ENCODE results near the gene THSD4. TPM values are rescaled to one million over a fixed set of nuclear protein-coding genes. Genes with fewer than 3 reads are reported as not detected.
A peak's percentile ranks its signal among the peaks of the same experiment; 100 is the strongest.

The THSD4 gene
- total RNA-seq, 4 donors from 2014 or later, result 2.7 to 49.2 (median 15.8) TPM

DNA sequence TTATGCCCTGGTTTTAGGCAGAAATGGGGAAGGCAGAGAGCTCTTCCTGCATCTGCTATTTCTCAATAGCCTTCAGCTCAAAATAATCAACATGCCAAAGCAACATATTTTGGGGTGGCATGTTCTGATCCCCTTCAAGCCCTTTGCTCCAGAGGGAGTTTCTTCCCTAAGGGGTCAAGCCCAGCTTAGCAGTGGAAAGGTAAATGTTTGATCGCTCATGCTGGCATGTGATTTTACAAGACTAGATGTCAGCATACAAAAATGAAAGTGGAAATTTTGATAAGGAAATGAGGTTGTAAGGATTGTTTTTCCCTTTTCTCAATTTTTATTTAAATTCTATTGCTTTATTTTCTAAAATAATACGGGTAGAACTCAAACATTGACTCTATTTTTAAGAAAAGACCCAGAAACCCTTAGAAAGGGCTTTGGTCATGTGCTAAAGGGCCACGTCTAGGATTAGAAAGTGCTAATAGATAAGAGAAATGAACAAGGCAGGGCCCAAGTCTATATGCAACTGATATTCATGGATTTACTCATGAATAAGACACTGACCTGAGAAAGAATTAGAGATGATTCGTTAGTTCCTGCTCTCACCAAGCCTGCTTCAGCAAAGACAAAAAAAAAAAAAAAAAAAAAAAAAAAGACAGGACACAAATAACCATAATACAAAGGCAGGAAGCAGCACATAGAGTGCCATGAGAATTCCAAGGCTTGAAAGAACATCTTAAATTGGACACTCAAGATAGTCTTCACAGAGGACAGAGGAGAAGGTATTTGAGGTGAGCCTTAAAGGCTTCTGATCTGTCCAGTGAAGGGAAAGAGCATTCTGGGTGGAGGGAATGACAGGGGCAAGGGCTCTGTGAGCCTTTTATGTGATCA, 640.1 kb downstream of the THSD4 start:
- ATAC-seq (ENCODE audit: low FRiP score) (no peak), DNase-seq (ENCODE audit: low spot score) (no peak)
- TF ChIP-seq CTCF (IDR thresholded peaks at IDR 0.05), result no peak

DNA sequence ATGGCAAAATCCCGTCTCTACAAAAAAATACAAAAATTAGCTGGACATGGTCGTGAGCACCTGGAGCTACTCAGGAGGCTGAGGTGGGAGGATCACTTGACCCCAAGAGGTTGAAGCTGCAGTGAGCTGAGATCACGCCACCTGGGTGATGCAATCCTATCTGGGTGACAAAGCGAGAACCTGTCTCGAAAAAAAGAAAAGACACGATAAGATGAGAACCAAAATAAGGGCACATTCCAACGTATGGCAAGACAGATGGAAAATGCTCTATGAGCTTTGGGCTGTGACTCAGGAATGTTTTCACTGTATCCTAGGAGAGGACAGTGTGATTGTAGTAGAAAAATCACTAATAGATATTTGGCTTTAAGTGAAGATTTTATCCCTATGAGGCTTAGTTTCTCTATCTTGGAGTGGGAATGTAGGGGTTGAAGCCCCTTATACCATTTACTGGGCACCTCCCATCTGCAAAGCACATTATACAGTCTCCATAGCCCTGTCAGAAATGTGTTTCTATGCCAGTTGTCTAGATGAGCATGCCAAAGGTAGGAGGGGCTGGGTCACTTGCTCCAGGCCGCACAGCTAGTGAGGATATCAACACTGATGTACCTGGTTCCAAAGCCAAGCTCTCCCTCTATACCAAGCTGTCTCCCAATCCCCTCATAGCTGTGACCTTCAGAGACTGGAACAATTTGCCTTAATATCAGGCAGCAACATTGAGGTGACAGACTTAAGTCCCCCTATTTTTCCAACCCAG, 641.5 kb downstream of the THSD4 start:
- no peak for ATAC-seq (ENCODE audit: low FRiP score)
- no peak for TF ChIP-seq CTCF (IDR thresholded peaks at IDR 0.05)
- no peak for DNase-seq (ENCODE audit: low spot score)

DNA sequence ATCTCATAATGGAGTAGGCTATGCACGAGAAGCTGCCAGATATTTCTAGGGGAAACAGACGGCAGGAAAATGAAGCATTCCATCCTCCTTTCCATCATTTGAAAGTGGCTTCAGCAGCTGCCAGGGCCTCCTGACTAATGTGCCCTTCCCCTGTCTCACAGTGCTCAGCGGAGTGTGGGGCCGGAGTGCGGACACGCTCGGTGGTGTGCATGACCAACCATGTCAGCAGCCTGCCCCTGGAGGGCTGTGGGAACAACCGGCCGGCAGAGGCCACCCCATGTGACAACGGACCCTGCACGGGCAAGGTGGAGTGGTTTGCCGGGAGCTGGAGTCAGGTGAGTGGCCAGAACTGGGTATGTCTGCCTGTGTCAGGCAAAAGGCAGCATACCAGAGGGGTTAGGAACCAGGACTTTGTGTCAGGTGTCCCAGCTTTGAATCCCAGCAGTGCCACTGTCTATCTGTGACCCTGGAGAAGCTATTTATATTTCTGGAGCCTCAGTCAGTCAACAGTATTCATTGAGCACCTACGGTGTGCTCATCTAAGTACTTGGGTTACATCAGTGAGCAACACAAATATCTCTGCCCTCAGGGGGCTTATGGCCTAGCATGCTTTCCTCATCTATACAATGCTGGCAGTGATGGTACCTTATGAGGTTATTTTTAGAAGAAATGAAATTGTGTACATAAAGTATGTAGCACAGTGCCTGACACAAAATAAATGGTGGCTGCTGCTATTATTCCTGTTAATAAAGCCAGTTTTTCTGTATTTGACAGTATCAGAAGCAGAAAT, 642.7 kb downstream of the THSD4 start:
- no peak for TF ChIP-seq CTCF (IDR thresholded peaks at IDR 0.05)
- DNase-seq (ENCODE audit: low spot score) (no peak), ATAC-seq (ENCODE audit: low FRiP score) (no peak)

- TF ChIP-seq CTCF (IDR thresholded peaks at IDR 0.05), result no peak
- DNase-seq (ENCODE audit: low spot score), result no peak
- no peak for ATAC-seq (ENCODE audit: low FRiP score)
These were observed 643.4 kb downstream of the THSD4 start for GRCh38 chr15:71758711-71759110.

DNA sequence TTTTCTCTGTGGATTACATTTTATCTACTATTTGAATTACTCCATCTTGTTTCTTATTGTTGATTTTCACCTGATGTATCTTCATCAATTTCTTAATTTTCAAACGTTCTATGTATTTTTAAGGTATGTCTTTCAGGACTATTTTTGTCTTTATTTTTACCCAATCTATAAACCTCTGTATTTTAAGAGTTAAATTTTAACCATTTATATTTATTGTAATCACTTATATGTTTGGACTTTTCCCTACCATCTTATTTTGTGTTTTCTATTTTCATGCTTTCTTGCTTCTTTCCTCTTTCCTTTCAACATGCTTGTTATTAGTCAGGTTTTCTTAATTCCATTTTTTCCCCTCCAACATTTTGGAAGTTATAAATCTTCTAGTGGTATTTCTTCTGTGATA, 645.6 kb downstream of the THSD4 start:
- DNase-seq (ENCODE audit: low spot score), result no peak
- no peak for TF ChIP-seq CTCF (IDR thresholded peaks at IDR 0.05)
- no peak for ATAC-seq (ENCODE audit: low FRiP score)

- TF ChIP-seq CTCF (IDR thresholded peaks at IDR 0.05), result no peak
- ATAC-seq (ENCODE audit: low FRiP score) (peak; percentile 68), DNase-seq (ENCODE audit: low spot score) (no peak)
These were observed 646.4 kb downstream of the THSD4 start for GRCh38 chr15:71761649-71762048.
